HCT116 (cell line): ENCODE data around the gene TAS2R19. TPM values are rescaled to one million over a fixed set of nuclear protein-coding genes. Genes with fewer than 3 reads are reported as not detected.

Experiments used
- ATAC-seq: fragments of 200-7000 bp; cut with Tn5 transposase; 2 replicates; pipeline ENCODE4 v1.9.1; 2020; ENCODE audit warnings: mild to moderate bottlenecking, moderate library complexity
- BruUV-seq: library from RNA; stranded (reverse); fragments of 400-500 nt; replicated peaks from 2 replicates; lab custom pipeline; 2021; lab: Mats Ljungman, UMichigan
- CTCF ChIA-PET: fragments of 300-600 bp; sonication (Branson Sonifier 250); formaldehyde crosslinking; loops from one replicate; lab custom pipeline; 2021; ENCODE audit warnings: antibody characterized with exemption; lab: Charles Lee
- POLR2A ChIA-PET: fragments of 300-600, 350-600 bp; sonication (Branson Sonifier 250); formaldehyde crosslinking; loops from one replicate; lab custom pipeline; 2021; ENCODE audit warnings: antibody characterized with exemption; lab: Charles Lee
- RAD21 ChIA-PET, 2 experiments: fragments of 300-600 bp; sonication (Branson Sonifier 250); formaldehyde crosslinking; loops; one replicate each; lab custom pipeline; 2023; ENCODE audit warnings: low total read pairs in 2 of 2; ENCODE audit not compliant: uncharacterized antibody in 2 of 2, unreplicated experiment in 2 of 2, low non-redundant PET in 1 of 2; lab: Charles Lee
- DNase-seq: peaks from one replicate; pipeline ENCODE4 v3.0.0-alpha.2; 2010; ENCODE audit warnings: low read depth, low spot score
- H2AFZ ChIP-seq: fragments of 200-600 bp; shearing (Covaris generic), sonication (generic); 2 replicates; pipeline ENCODE4 v1.6.1; 2017; ENCODE audit warnings: low read depth, mixed run types, mixed read lengths, antibody characterized with exemption, low read length; ENCODE audit not compliant: poor library complexity, severe bottlenecking
- H3K27ac ChIP-seq: 2 replicates; pipeline ENCODE4 v1.5.1; 2012; ENCODE audit warnings: low read depth, low read length
- H3K27me3 ChIP-seq: fragments of 200-600 bp; sonication (generic); 2 replicates; pipeline ENCODE4 v1.6.1; 2016; ENCODE audit warnings: mixed run types, low read length, mixed read lengths; ENCODE audit not compliant: insufficient read depth
- H3K36me3 ChIP-seq, 2 experiments: fragments of 200-500 bp in 1 of 2; fragments of 200-600 bp in 1 of 2; sonication (Bioruptor generic) in 1 of 2; sonication (generic) in 1 of 2; 2 replicates each; pipeline versions ENCODE4 v1.5.1 to v1.6.1; 2014 to 2016; ENCODE audit warnings: low read length in 2 of 2, inconsistent platforms in 1 of 2, mixed read lengths in 1 of 2, mixed run types in 1 of 2; ENCODE audit not compliant: insufficient read depth in 2 of 2, control insufficient read depth in 1 of 2
- H3K4me1 ChIP-seq, 2 experiments: fragments of 200-600 bp in 1 of 2; sonication (generic) in 1 of 2; 2 replicates each; pipeline versions ENCODE4 v1.5.1 to v1.6.1; 2012 to 2017; ENCODE audit warnings: low read length in 2 of 2, inconsistent platforms in 1 of 2, mild to moderate bottlenecking in 1 of 2, mixed read lengths in 1 of 2, mixed run types in 1 of 2, moderate library complexity in 1 of 2; ENCODE audit not compliant: insufficient read depth in 2 of 2, control insufficient read depth in 1 of 2
- H3K4me2 ChIP-seq: fragments of 200-600 bp; sonication (generic); 2 replicates; pipeline ENCODE4 v1.6.1; 2017; ENCODE audit warnings: mixed run types, low read length, mixed read lengths
- H3K4me3 ChIP-seq, 2 experiments: fragments of 200-600 bp in 1 of 2; sonication (generic) in 1 of 2; replicated peaks in 1 of 2; 2 replicates each; pipeline ENCODE4 v1.5.1; 2011 to 2016; ENCODE audit warnings: low read length in 2 of 2, control low read depth in 1 of 2, low read depth in 1 of 2, mild to moderate bottlenecking in 1 of 2, mixed read lengths in 1 of 2, mixed run types in 1 of 2
- H3K79me2 ChIP-seq: fragments of 200-600 bp; sonication (generic); 2 replicates; pipeline ENCODE4 v1.6.1; 2017; ENCODE audit warnings: mild to moderate bottlenecking, mixed run types, low read length, moderate library complexity, mixed read lengths; ENCODE audit not compliant: insufficient read depth
- H3K9ac ChIP-seq: fragments of 200-600 bp; sonication (generic); 2 replicates; pipeline ENCODE4 v1.6.1; 2016; ENCODE audit warnings: low read length, mixed read lengths
- H3K9me2 ChIP-seq: fragments of 200-600 bp; sonication (generic), shearing (Covaris generic); 2 replicates; pipeline ENCODE4 v1.6.1; 2017; ENCODE audit warnings: mixed run types, mild to moderate bottlenecking, moderate library complexity; ENCODE audit not compliant: insufficient read depth
- H3K9me3 ChIP-seq, 2 experiments: fragments of 200-500 bp in 1 of 2; fragments of 200-600 bp in 1 of 2; sonication (Bioruptor generic) in 1 of 2; sonication (generic) in 1 of 2; 2 replicates each; pipeline ENCODE4 v1.6.1; 2014 to 2017; ENCODE audit warnings: low read length in 2 of 2, mixed read lengths in 2 of 2, inconsistent platforms in 1 of 2, low read depth in 1 of 2, mild to moderate bottlenecking in 1 of 2, mixed run types in 1 of 2, moderate library complexity in 1 of 2; ENCODE audit not compliant: control insufficient read depth in 1 of 2, insufficient read depth in 1 of 2
- H4K20me1 ChIP-seq: fragments of 200-600 bp; sonication (generic), shearing (Covaris generic); 2 replicates; pipeline ENCODE4 v1.6.1; 2017; ENCODE audit warnings: mixed run types, mild to moderate bottlenecking, moderate library complexity; ENCODE audit not compliant: insufficient read depth
- FOSL1 ChIP-seq: IDR thresholded peaks from 2 replicates; pipeline ENCODE4 v1.6.1; 2012; ENCODE audit warnings: low read depth
- SIN3A ChIP-seq: IDR thresholded peaks from 2 replicates; pipeline ENCODE4 v1.6.1; 2012; ENCODE audit warnings: low read depth
- SRF ChIP-seq: IDR thresholded peaks from 2 replicates; pipeline ENCODE4 v1.6.1; 2012; ENCODE audit warnings: low read depth
- YY1 ChIP-seq: IDR thresholded peaks from 2 replicates; pipeline ENCODE4 v1.6.1; 2011; ENCODE audit warnings: low read length, low read depth, moderate library complexity, mild to moderate bottlenecking; ENCODE audit not compliant: insufficient replicate concordance; ENCODE audit errors: extremely low read depth
- intact Hi-C: fragments of 100-400 bp; cut with micrococcal nuclease; formaldehyde crosslinking; loops from 2 replicates; pipeline ENCODE4 v1.10.0; 2022
- total RNA-seq: library from RNA; stranded (reverse); gene quantifications from one replicate; pipeline ENCODE4 v1.2.1, GENCODE V29; 2021; ENCODE audit not compliant: unreplicated experiment
- TF ChIP-seq, protein P1 (sequence below), 3 experiments: fragments of 200-600 bp in 1 of 3; sonication (generic) in 1 of 3; IDR thresholded peaks in 2 of 3; conservative IDR thresholded peaks in 1 of 3; 2 replicates each; pipeline ENCODE4 v1.5.1; 2012 to 2017; ENCODE audit warnings: low read depth in 2 of 3, low read length in 2 of 3, antibody characterized with exemption in 1 of 3, borderline replicate concordance in 1 of 3, control low read depth in 1 of 3, mild to moderate bottlenecking in 1 of 3, mixed read lengths in 1 of 3, mixed run types in 1 of 3, moderate library complexity in 1 of 3; ENCODE audit not compliant: insufficient read depth in 1 of 3
- TF ChIP-seq, protein P2 (sequence below): IDR thresholded peaks from 2 replicates; pipeline ENCODE4 v1.6.1; 2012

The TAS2R19 gene
- total RNA-seq, 1 experiment from 2014 or later = 1.6 TPM

DNA sequence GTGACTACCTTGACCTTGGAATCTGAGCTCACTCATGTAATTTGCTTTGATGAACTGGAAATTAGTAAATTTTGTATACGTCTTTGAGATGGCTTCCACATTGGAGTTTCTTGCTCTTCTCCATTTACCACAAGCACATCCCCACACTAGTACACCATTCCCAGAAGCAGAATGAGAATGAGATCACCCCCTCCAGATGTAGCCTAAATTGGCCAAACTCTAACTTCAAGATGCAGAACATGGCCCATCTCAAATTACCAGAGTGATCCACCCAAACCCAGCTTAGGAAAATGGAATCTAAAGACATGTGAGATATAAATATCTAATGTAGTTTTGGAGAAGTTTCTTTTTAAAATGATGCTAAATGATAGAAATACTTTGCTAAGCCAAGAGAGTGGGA is 14.8 kb downstream of the TAS2R19 start:
- intact Hi-C loops = no loop called here
- Histone ChIP-seq H3K27me3 (no peaks in the 10 kb centered on the region), H3K9me3 (no peaks in the 10 kb centered on the region), H3K36me3 (no peaks in the 10 kb centered on the region), H3K4me3 (no peak overlapping the region), H3K9ac (no peak overlapping the region), H3K4me2 (no peak overlapping the region), H4K20me1 (no peaks in the 10 kb centered on the region), H3K79me2 (no peaks in the 10 kb centered on the region), H3K27ac (no peak overlapping the region), H3K4me1 (no peaks in the 10 kb centered on the region), H3K9me2 (no peaks in the 10 kb centered on the region), H2AFZ (no peak overlapping the region)
- BruUV-seq = no TSS peak
- ATAC-seq (no peak), DNase-seq (no peak)
- ChIA-PET POLR2A (no interaction called here), CTCF (no interaction called here), RAD21 (no interaction called here)
- no peak for TF ChIP-seq FOSL1

DNA sequence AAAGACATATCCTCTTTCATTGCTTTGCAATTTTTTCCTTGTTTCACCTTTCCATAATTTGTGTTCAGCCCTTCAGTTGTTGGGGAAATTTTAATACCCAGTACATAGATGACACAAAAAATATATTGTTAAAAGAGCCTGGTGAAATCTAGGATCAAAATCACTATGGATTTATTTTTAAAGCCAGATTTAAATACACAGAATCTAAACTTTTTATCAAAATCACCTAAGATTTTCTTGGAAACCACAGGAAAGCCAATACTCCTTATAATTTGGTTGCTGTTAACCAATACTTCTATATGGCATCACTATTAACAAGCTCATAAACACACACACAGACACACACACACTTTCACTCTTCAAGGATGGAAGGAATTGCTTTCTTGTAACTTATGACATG is 24.2 kb downstream of the TAS2R19 start, which contains the start of gene TAS2R20:
Gene TAS2R20, minus strand, starts transcription at position 101 of the 400 bp plus-strand sequence. CDS start 429 bp downstream, outside the sequence.
- TF ChIP-seq SIN3A (no peak), SRF (no peak), YY1 (no peak)
- TF ChIP-seq, protein P1, sequence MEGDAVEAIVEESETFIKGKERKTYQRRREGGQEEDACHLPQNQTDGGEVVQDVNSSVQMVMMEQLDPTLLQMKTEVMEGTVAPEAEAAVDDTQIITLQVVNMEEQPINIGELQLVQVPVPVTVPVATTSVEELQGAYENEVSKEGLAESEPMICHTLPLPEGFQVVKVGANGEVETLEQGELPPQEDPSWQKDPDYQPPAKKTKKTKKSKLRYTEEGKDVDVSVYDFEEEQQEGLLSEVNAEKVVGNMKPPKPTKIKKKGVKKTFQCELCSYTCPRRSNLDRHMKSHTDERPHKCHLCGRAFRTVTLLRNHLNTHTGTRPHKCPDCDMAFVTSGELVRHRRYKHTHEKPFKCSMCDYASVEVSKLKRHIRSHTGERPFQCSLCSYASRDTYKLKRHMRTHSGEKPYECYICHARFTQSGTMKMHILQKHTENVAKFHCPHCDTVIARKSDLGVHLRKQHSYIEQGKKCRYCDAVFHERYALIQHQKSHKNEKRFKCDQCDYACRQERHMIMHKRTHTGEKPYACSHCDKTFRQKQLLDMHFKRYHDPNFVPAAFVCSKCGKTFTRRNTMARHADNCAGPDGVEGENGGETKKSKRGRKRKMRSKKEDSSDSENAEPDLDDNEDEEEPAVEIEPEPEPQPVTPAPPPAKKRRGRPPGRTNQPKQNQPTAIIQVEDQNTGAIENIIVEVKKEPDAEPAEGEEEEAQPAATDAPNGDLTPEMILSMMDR (IDR thresholded peaks at IDR 0.05 in 2 of 3, conservative IDR thresholded peaks at IDR 0.05 in 1 of 3; ENCODE audit: borderline replicate concordance in 1 of 3, insufficient read depth in 1 of 3, low read depth in 2 of 3, low read length in 2 of 3) = no peak
- TF ChIP-seq, protein P2, sequence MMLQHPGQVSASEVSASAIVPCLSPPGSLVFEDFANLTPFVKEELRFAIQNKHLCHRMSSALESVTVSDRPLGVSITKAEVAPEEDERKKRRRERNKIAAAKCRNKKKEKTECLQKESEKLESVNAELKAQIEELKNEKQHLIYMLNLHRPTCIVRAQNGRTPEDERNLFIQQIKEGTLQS = no peak
- BruUV-seq = no TSS peak
- Histone ChIP-seq H3K27ac (no peak within 1 kb of the TSS), H3K9ac (no peak within 1 kb of the TSS), H3K9me3 (no peaks in the 10 kb centered on the region), H3K36me3 (no peaks in the 10 kb centered on the region), H3K9me2 (no peaks in the 10 kb centered on the region), H2AFZ (no peak within 1 kb of the TSS), H3K4me3 (no peak within 1 kb of the TSS), H4K20me1 (no peaks in the 10 kb centered on the region), H3K4me1 (no peaks in the 10 kb centered on the region), H3K27me3 (no peaks in the 10 kb centered on the region), H3K4me2 (no peak within 1 kb of the TSS), H3K79me2 (no peaks in the 10 kb centered on the region)
- intact Hi-C loops = no loop called here
- DNase-seq (no peak), ATAC-seq (no peak)
- ChIA-PET CTCF (no interaction called here), RAD21 (no interaction called here), POLR2A (no interaction called here)
